H4 (cell line): ENCODE measurements around the gene TGFBR2. TPM values are rescaled to one million over a fixed set of nuclear protein-coding genes. Genes with fewer than 3 reads are reported as not detected.

ENCODE experiments used
- DNase-seq: peaks from one replicate; pipeline ENCODE4 v3.0.0-alpha.2; 2015; ENCODE audit warnings: low spot score
- total RNA-seq: library from RNA; depleted of rRNA; stranded (reverse); fragments of >200 nt; shearing (Covaris generic); gene quantifications from 2 replicates; pipeline ENCODE4 v1.2.3, GENCODE V29; 2014; rRNA removed

Gene TGFBR2
- total RNA-seq = 9.0 and 13.4 TPM in 2 replicates

DNA sequence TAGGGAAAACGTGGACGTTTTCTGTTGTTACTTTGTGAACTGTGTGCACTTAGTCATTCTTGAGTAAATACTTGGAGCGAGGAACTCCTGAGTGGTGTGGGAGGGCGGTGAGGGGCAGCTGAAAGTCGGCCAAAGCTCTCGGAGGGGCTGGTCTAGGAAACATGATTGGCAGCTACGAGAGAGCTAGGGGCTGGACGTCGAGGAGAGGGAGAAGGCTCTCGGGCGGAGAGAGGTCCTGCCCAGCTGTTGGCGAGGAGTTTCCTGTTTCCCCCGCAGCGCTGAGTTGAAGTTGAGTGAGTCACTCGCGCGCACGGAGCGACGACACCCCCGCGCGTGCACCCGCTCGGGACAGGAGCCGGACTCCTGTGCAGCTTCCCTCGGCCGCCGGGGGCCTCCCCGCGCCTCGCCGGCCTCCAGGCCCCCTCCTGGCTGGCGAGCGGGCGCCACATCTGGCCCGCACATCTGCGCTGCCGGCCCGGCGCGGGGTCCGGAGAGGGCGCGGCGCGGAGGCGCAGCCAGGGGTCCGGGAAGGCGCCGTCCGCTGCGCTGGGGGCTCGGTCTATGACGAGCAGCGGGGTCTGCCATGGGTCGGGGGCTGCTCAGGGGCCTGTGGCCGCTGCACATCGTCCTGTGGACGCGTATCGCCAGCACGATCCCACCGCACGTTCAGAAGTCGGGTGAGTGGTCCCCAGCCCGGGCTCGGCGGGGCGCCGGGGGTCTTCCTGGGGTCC, at the start of gene TGFBR2:
TGFBR2 (plus strand) TSS at position 301 of the 731 bp plus-strand sequence; CDS start at position 584, 283 bp downstream.
- DNase-seq = peak; percentile 94

DNA sequence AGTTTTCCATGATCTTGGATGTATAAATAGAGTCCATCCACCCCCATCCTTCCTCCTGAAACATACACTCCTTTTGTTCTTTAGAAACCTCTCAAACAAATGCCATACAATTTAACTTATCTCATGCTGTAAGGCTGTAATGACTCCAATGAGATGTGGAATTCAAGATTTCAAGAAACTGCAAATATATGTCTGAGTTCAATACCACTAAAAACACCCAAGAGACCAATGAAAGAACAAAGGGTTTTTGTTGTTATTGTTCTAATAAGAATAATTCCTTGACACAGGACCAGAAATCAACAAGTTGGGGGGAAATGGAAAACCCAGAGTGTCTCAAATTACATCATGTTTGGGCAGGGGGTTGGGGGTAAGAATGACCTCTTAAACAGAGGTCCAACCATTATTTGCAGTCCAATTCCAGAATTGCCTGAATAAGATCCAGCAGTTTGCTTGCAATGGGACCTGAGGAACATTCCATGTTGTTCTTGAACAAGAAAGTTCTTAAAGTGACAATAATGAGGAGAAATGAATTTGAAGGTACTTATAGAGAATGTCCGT, 48.6 kb upstream of the TGFBR2 start:
- DNase-seq = no peak

DNA sequence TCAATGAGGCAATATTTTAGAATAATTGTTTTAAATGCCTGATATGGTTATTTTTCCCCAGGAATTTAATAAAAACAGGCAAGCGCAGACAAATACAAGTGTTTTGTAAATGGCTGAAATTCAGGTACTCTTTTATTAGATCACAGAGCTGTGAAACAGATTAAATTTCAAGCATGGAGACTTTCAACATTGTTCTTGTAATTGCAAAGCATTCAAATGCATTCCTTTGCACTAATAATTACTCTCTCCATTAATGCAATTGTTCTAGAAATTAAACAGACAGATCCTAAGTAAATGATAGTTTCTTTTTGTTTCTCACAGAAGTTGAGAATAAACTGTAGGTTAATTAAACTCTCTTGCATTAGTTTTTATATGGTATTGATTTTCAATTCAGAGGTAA, 42.4 kb upstream of the TGFBR2 start:
- no peak for DNase-seq

DNA sequence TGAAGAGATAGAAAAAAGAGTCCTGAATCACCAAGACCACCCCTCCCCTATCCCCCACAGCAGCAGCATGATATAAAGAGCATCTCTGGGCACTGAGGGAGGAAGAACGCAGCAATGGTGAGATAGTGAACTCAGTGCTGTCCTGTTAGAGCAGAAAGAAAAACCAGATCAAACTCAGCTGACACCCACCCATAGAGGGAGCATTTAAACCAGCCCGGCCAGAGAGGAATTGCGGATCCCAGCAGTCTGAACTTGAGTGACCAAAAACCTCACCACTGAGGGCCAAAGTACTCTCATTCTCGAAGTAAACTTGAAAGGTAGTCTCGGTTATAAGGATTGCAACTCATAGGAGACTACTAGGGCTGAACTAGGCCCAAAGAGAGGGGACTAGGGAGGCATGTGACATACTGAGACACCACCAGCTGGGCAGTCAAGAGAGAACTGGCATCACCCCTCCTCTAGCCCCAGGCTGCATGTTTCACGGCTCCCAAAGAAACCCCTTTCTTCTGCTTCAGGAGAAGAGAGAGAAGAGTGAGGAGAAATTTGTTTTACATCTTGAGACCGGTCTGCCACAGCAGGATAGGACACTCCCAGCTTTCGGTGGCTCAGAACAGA, 39.2 kb upstream of the TGFBR2 start:
- DNase-seq = no peak

DNA sequence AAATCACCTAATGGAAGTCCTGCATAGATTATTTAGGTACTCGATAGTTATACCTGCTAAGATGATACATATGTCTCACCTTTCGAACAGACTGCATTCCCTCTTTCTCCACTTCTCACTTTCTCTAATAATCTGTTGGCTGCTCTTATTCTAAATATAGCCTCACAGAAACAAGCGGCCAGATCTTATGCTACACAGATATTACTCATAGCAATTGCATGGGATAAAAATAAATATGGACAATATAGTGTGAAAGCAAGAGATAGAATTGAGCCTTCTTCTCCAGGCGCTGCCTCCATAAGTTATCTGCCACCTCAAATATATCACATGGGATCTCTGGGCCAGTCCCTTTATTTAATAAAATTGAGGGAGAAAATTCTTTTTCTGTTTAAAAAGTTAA, 29.5 kb upstream of the TGFBR2 start:
- no peak for DNase-seq

DNA sequence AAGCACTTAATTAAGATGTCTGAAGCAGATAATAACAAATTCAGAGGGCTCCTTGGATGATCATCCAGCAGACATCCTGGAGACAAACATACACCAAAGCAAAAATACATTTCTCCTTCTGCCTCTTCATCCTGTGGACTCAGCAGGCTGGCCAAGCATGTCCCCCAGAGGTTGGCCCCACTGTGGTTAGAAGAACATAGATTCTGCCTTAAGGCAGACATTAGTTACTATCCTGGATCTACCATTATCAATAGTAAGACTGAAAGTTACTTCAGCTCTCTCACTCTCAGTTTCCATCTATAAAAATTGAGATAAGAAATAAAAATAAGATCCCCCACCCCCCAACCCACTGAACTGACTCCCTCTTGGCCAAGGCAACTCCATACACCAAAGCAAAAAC, 28.6 kb upstream of the TGFBR2 start:
- no peak for DNase-seq

DNA sequence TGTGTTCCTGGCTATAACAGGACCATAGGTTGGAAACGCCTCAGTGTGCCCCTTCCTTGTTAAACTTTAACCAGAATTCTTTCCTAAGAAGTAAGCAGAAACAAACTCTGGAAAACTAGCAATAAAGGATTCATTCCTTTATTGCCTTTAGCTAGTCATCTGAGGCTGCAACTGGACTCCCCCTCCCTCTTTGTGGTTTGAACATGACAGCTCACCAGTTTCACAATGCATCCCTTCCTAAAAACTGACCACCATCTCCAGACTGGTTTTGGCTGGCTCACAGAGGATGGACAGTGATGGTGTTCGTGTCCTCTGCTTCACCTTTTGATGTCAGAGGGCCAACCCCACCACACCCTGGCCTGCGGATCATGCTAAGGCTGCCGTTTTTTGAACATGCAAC, 27.9 kb upstream of the TGFBR2 start:
- DNase-seq = peak; percentile 26

DNA sequence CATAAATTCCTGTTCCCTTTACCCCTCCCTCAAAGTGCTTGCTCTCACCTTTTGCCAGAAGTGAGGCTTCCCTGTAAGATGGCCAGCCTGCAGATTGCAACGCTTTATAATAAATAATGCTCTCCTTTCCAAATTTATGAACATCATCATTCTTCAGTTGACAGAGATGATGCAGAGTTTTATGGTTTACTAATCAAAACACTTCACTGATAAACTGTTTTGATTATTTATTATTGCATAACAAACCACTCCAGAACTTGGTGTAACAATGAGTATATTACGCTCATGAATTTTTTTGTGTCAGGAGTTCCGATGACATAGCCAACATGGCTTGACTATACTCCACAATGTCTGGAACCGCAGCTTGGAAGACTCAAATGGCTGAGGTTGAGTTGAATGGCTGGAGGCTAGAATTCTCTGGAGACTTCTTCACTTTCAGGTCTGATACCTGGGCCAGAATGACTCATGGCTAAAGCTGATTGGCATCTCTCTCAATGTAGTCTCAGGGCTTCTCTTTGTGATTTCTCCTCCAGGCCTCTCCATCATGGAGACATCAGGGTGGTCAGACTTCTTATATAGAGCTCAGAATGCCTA, 27.3 kb upstream of the TGFBR2 start:
- DNase-seq = no peak

DNA sequence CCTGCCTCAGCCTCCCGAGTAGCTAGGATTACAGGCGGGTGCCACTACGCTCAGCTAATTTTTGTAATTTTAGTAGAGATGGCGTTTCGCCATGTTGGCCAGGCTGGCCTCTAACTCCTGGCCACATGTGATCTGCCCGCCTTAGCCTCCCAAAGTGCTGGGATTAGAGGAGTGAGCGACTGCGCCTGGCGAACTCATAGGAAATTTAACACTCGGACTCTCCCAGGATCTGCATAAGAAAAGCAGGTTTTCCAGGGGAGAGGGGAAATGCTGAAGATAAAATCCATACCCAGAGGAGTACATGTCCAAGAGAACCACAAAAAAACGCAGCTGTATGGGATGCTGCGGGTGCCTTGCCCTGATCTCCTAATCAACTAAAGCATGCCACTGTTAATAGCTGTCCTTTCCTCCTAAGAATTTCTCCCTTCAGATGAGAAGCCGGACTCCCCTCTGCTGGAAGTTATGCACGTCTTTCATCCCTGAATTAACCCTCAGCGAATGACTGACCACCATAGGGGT, 25.3 kb upstream of the TGFBR2 start:
- no peak for DNase-seq

DNA sequence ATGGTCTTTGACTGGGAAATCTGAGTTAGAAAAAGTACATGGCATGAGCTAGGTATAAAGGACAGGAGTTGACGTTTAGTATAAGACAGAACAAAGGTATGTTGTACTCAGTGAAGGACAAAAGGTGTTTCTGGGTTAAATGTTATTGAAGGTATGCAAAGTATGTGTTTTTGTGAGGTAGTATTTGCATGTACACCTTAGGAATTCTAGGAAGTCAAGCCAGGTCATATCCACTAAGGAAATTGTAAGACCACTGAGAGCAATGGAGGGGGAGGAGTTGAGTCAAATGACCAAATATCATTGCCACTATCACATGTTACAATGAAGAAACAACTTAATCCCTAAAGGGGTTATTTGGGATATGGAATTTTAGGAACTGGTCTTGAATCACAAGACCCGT, 24.4 kb upstream of the TGFBR2 start:
- DNase-seq = no peak

DNA sequence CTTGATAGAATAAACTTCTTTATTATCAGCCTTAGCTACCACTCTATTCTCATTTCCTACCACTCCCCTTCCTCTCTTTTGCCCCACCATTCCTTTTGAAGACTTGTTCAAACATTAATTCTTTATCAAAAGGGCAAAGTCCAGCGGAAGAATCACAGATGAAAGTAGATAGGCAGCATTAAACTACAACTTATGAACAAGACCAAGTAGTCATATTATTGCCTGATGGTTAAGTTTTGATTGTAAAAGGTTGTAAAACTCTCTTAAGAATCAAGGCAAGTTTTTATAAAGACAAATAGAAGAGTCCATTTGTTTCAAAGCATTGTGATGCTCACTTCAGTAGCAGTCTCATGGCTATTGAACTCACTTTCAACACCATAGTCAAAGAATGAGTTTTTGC, 22.4 kb upstream of the TGFBR2 start:
- no peak for DNase-seq

DNA sequence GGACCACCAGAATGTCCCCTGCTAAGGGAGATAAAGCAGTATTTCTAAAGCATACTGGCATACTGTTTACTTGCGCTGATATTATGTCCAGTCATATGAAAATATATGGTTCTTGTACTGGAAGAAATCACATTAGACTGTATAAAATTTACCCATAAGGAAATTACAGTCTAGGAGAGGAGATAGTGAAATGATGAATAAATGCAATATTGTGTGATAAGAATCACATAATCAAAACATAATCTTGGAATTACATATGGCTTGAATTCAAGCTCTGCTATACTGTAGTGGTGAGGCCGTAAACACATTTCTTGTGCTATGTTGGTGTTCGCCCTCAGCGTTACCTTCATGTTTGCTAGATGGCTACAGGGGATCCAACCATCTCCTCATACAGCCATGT, 20.7 kb upstream of the TGFBR2 start:
- no peak for DNase-seq

DNA sequence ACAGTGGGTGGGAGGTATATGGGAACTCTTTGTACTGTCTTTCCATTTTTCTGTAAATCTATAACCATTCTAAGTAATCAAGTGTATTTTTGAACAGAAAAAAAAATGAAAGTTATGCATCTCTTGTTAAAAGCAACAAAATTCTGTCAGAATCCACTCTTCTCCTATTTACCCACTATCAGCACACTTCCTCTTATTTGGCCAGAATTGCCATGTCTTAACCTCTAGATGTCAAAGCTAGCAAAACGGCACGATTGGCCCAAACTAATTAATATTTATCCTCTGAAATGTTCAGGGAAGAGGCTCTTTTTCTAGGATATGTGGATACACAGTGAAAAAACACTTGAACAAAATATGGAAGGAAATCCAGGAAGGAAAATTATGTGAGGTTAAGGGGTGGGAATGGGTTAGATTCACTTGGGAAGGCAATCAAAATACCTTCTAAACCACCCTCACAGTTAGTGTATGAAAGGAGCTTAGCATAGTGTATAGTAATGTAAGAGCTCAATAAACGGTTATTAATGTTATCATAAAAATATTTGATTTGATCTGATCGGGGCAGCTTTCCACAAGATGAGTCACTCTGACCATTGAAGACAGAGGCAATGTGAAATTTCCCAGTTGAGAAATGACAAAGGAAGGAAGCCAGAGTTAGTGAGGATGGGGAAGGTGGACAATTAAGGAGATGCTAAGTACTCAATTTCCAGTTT, 20.1 kb upstream of the TGFBR2 start:
- DNase-seq = no peak

DNA sequence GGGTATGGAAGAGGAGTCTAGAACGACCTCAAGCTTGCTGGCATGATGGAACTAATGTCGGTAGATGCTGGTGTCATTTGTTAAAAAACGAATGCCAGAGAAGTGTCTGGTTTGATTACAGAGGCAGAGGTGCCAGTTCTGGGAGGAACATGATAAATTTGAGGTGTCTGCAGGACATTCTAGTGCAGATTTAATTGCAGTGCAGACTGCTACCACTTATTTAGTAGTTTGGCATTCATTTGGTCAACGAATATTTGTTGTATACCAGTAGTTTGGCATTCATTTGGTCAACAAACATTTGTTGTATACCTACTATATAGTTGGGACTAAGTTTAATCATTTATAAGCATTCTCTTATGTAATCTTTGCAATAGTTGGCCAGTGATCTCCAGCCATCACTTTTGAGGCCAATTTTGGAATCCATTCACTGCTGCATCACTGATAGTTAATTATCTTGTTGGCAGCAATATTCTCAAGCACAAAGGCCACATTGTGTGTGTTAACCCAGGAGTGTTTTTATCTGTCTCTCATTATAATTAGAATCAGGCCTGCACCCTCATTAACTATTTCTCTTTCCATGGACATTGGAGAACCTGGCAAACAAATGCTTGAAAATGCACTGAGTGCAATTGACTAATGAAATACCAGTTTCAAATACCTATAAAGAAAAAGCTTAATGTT, 19.5 kb upstream of the TGFBR2 start:
- DNase-seq = no peak

DNA sequence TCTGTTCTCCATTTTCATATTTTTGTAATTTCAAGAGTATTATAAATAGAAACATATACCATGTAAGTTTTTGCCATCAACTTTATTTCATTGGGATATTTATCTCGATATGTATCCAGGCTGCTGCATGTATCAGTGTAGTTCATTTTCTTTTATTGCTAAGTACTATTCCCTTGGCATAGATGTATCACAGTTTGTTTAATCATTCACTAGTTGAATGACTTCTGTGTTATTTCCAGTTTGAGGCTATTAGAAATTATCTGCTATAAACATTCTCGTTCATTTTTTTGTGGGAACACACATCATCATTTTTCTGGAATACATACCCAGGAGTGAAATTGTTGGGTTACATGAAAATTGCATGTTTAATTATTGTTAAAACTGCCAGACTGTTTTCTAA, 18.5 kb upstream of the TGFBR2 start:
- no peak for DNase-seq

DNA sequence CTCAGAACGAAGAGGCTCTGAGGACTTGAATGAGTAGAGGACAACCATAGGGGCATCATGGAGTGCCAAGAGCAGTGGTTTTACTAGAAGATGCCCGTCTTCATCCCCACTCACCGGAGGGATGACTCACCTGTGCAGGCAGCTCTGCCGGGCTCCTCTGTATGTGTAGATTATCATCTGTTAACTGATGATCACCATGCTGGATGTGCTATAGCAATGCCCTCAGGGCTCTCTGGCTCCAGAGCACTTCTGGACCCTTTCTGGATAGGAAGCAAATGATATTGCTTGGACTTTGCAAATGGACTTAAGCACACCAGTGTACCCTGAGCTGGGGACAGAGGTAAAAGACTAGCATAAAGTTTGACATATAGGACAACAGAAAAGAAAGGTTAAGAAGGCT, 10.2 kb upstream of the TGFBR2 start:
- DNase-seq = no peak

DNA sequence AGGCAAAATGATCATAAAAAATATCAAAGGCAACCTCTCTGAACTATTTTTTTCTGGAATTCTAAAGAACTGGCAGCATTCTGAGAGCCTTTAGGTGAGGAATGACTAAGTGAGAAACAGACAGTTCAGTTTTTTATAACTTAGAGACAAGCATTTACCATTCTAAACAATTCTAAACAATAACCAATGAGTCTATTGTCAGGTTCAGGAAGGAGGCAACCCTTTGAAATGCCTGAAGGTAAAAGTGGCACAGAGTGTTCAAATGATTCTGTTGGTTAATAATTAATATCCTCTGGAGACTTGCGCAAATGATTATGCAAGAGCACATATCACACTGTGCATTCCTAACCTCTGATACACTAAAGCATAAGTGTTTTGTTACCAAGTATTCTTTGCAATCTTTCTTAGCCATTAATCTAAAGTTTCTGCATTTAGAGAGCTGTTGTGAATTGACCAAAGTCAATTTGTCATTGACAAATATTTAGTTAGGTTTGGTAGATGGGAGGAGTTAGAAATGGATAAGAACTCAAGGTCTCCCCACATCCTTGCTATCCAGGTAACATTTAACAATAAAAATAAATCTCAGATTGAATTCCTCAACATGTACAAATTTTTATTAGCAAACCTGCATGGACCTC, 9.2 kb upstream of the TGFBR2 start:
- peak; percentile 8 for DNase-seq

DNA sequence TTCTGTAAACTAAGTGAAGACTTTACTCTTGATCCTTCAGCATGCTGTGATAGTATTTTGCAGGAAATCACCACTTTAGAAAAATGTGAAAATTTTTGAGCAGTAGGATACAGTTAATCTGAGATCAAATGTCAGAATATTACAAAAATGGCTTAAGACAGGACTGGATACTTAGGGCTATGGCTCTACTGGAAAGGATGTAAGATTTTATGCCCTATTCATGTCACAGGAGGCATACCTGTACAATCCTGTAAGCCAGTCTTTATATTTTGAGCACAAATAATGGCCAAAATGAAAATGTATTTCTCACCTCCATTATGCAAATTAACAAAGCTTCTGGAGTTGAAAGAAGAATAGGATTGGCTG, 8.6 kb upstream of the TGFBR2 start:
- DNase-seq = no peak

DNA sequence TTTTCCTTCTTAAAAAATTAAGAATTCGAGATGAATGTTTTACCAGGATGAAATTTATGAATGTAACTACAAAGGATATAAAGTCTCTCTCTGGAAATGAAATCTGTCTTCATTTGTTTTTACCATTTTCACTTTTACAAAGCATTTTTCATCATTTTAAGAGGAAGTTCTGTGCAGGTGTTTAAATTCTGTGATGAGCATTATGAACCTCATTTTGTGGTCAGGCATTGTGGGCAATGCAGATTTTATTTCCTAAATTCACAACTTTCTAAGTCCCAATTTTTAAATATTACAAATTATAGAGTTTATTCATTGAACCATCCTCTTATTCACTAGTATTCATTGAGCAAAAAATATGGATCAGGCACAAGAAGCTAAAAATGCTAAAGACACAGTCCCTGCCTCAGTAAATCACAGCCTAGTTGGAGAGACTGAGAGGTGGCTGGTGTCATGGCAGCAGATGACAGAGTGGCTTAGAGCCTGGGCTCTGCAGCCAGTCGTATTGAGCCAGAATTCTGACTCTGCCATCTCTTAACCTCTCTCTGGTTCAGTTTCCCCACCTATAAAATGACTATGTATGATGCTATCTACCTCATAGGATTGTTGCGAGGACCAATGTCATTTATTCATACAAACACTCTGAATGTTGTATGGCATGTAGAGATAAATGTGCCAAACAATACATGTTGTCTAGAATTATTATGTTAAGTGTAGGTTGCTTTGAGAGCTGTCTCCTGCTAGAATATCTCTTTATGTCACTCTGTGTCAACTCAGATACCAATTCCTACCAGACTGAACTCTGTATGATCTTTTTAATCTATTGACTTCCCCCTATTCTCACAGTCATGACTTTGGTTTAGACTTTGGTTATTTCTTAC, 7.5 kb upstream of the TGFBR2 start:
- no peak for DNase-seq

DNA sequence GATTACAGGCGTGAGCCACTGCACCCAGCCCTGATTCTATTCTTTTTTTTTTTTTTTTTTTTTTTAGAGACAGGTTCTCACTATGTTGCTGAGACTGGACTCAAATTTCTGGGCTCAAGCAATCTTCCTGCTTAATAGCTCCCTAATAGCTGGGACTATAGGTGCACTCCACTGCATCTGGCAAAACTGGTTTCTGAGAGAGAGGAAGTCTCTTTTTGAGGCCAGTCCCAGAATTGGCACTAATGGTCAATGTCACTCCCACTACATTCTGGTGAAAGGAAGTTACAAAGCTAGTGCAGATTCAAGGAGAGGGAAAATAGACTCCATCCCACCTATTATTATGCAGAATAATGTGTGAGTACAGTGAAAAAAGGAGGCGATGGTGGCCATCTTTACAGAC, 5.8 kb upstream of the TGFBR2 start:
- DNase-seq = no peak
